Stimulated activated CD4-positive, alpha-beta T cell treated with anti-CD3 and anti-CD28 coated beads, Interleukin-4, amount 100 ng/mL, for 4 hours (primary cell): Measurements from ENCODE around the gene APOL2.
"Not testable (repeated sequence)": the region's sequence is repeated elsewhere in the genome, so short reads cannot be mapped to it uniquely, and the experiment has no call there.

ENCODE experiments used
- DNase-seq, 2 experiments: peaks; one replicate each; pipeline ENCODE4 v3.0.0-alpha.2; 2020

The APOL2 gene, protein sequence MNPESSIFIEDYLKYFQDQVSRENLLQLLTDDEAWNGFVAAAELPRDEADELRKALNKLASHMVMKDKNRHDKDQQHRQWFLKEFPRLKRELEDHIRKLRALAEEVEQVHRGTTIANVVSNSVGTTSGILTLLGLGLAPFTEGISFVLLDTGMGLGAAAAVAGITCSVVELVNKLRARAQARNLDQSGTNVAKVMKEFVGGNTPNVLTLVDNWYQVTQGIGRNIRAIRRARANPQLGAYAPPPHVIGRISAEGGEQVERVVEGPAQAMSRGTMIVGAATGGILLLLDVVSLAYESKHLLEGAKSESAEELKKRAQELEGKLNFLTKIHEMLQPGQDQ

DNA sequence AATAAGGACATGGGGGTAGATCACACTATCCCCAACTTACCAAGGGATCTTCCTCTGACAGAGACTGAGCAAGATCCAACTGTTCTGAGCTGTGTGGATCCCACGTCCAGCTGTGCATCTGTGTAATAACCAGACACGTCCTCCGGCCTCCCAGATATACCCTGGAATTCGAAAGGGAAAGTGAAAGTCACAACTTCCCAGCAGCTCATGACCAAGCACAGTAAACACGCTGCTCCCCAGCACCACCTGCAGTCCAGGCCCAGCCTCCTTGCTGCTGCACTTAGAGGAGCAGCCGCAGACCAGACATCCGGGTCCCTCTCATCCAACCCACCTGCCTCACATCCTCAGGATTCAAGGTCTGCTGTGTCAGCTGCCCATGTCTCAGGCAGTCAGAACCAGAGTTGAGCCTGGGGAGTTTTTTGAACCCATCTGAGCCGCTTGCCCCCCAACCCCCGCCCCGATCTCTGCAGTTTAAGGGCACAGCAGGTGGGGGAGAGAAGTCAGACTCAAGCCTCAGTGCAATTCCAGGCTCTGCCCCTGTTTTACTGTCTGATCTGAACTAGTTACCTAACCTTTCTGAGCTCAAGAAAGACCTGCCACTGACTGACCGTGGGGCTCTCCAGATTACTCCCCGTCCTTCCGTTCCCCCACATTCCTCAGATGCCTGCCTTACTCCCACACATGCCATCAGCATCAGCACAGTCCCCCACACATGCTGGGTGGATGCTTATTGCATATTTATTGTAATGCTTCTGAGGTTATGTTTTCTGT is at the start of gene APOL2:
Gene APOL2, minus strand, starts transcription at position 127 of the 771 bp plus-strand sequence. CDS start 6,365 bp downstream, outside the sequence.
- DNase-seq = peak; percentile 76 to 90

DNA sequence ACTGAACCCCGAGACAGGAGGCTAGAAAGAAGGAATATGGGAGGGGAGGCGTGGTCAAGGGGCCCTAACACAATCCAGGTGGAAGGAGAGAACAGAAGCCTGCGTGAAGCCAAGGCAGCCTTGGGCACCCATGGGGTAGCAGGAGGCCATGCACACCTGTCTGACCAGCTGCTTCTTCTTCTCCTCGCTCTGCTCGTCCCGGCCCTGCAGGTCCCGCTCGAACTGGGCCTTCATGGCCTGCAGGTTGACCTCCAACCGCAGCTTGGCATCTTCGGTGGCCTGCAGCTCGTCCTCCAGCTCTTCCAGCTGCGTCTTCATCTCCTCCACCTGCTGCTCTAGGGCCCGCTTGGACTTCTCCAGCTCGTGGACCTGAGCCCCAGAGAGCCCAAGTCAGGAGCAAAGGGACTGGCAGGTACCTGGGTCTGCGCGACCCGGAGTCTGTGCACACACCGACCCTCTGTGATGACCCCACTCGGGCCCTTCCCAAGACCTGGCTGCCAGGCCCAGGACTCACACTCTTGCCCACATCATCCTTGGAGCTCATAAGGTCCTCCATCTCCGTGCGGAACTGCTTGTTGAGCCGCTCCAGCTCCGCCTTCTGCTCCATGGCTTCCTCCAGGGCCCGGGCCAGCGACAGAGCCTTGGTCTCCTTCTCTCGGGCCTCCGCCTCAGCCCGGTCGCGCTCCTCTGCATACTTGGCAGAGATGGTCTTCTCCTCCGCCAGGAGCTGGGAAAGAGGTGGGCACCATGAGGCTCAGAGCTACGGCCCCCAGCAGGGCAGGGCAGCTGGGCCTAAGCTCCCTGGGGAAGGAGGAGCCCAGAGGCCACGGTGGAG is 49.5 kb upstream of the APOL2 start:
- no peak for DNase-seq

DNA sequence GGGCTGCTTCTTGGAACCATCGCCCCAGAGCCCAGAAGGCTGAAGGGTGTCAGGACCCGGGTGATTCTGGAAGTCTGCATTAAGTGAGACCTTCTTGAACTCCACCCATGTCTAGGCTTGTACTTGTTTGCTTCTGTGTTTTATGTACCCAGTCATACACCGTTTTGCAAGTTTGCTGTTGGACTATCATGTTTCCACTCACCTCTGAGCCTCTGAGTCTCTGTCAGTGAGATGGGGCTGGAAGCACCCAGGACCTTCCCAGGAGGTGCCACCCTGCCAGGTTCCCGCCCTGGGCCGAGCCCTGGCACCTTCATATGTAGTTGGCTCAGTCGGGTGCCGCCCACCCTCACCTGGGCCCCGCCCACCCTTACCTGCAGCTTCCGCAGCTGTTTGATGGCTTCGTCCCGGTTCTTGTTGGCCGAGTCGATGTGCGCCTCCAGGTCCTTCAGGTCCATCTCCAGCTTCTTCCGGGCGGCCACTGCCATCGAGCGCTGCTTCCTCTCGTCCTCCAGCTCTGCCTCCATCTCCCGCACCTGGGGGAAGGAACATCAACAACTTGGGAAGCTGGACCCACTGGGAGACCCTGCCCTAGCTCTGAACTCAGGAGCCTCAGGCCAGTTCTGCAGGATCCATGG is 48.7 kb upstream of the APOL2 start:
- no peak for DNase-seq

DNA sequence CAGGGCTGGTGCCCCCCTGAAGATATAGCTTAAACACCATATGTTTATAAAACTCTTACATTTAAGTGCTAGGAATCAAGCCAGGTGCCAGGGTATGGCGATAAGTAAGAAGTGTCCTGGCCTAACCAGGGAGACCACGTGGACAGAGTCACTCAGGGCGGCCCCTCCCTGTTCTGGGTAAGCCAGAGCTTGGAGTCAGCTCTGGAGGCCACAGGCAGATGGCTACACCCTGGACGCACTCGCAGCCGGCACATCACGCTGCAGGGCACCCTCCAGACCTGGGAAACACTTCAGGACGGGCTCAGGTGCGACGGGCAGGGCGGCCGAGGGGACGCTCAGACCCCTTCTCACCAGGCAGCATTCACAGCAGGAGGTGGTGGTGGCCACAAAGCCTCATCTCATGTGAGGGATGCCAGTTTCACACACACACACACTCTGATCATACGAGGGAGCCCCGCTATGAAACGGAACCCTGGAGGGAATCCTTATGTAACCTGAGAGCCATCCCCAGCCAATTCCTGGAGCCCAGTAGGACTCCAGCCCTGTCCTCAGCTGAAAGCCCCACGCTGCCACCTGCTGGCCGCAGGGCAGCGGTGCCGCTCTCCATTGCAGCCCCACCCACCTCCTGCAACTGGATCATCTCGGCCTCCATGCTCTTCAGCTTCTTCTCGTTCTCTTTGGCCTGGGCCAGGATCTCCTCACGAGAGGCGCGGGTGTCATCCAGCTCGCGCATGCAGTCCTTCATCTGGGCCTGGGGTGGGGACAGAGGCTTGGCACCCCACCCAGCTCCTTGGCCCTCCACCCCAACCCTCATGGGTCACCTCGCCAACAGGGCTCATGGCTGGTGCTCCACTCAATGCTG is 47.0 kb upstream of the APOL2 start:
- peak; percentile 48 to 69 for DNase-seq

DNA sequence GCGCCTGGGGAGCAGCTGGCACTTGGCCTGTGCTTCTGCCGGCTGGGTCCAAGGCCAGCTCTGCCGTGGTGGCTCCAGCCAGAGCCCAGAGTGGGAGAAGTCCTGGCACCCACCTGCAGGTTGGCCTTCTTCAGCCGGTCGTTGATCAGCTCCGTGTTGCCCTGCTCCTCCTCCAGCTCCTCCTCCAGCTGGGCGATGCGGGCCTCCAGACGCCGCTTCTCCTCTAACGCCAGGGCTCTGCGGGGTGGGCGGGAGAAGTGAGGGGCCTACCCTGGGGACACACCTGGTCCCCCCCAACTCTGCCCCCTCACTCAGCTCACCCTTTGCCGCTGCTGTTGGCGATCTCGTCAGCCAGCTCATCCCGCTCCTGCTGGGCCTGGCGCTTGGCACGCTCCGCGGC is 46.2 kb upstream of the APOL2 start:
- DNase-seq = no peak

DNA sequence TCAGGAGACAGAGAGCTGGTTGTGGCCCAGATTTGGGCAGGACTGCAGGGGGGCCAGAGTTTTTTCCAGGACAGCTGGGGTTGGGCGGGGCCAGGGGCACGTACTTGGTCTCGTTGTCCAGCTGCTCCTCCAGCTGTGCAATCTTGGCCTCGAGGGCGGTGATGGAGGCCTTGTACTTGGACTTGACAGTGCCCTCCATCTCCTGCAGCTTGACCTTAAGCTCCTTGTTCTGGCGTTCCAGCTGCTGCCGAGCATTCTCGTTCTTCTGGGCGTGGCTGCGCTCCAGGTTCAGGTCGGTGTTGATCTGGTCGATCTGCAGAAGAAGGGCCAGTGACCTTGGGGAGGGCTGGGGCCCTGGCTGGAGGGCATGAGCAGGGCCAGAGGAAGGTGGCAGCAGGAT is 45.7 kb upstream of the APOL2 start:
- DNase-seq = no peak

DNA sequence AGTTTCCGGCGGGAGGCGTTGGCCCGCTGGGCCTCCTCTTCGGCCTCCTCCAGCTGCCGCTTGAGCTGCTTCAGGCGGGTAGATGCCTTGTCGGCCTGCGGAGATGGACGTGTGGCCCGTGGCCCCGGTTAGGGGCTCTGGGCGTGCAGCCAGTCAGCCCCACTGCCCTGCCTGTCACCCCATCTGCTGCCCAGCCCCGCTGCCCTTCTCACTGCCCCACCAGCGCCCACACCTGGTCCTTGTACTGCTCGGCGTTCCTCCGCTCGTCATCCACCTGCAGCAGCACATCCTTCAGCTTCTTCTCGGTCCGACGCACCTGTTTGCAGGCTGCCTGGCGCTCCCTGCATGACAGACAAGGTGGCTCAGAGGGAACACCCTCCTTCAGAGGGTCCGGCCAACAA is 44.8 kb upstream of the APOL2 start:
- DNase-seq = no peak

DNA sequence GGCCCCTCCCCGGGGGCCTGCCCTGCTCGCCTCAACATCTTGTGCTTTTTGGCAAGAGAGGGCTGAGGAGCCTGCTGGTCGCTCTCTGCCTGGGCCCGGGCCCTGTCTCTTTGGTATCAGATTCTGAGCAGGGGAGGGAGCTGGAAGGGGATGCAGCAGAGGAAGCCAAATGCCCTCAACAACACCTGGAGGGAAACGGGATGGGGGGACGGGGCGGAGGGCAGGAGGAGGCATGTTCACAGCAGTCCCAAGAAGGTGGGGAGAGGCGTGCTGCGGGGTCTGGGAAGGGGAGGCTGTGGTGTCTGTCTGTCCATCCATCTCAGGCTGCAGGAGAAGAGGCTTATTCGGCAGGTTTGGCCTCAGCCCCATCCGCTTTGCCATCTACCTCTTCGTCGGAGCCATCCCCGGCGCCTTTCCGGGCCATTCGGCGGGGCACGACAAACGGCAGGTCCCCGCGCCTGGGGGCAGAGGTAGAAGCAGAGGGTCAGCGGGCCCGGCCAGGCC is 43.1 kb upstream of the APOL2 start:
- no peak for DNase-seq

DNA sequence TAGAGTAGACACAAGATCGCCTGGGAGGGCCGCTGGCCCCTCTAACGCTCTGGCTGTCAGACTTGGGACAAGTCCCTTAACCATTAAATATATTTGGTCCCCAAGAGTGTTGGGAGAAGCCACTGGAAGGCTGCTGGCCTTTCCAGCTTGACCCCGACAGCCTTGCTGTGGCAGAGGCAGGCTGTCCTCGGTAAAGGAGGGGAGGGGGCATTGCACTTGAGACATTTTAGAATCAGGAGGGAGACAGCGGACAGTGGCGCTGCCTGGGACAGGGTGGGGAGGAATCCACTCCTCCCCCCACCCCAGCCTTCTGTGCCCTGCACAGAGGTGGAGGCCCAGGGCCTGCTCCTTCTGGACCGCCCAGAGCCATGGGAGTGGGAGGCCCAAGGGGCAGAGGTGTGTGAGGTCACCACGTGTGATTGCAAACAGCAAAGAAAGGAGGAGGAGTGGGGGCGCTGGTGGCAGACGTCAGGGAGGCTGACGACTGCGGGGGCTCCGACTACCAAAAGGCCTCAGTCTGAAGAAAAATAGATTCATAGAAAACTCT is 42.5 kb upstream of the APOL2 start:
- DNase-seq = no peak

DNA sequence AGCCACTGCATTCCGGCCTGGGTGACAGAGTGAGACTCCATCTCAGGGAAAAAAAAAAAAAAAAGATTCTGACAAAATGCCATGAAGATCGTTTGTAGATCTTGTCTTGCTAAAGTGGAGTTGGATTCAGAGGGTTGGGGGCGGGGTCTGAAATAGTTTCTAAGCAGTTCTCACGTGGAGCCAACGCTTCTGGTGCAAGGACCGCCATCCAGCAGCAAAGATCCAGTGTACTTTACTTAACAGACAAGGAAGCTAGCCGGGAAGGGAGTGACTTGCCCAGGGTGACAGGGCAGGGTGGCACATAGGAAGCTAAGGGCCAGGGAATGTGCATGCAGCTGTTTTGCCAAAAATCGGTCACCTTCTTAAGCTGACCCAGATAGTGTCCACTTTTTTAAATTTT is 41.1 kb upstream of the APOL2 start:
- no peak for DNase-seq

DNA sequence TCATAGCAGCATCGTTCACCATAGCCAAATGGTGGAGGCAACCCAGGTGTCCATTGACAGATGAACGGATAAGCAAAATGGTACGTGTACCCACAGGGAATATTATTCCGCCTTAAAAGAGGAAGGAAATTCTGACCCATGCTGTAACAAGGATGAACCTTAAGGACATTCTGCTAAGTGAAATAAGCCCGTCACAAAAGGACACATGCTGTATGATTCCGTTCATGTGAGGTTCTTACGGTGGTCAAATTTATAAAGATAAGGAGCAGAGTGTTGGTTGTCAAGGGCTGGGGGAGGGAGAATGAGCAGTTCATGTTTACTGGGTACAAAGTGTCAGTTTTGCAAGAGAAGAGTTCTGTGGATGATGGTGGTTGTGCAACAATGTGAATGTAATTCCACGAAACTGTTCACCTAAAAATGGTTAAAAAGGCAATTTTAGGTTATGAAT is 39.9 kb upstream of the APOL2 start:
- no peak for DNase-seq

DNA sequence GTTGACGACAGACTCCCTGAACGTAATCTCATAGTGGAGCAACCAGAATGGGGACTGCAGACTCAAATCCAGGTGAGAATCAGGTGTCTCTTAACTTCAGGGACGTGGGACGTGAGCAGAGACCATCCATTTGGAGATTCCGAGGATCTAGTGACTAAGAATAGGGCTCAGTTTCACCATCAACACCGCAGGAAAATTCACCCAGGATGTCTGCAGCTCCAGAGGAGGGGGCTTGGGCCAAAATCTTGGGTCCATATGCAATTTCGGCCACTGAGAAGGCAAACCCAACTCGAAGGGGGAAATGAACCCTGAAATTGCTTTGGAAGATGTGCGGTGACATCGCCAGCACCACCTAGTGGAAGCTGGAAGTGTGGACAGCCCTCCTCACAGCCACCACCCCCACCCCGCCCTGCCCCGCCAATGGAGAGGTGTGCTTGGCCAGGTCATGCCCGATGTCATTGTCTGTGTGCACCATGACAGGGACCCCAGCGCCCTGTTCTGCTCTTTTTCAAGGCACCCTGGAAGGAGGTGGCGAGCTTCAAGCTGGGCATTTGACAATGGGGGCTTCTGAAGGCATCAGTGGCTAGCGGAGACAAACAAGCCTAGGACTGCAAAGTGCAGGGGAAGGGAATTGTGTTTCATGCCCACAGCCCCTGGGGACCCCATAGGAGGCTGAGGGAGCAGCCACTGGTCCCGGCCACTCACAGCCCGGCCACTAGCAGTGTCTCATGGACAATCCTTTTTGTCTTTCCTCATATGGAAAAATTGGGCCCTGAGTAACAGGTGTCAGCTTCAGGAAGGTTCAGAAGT is 38.4 kb upstream of the APOL2 start:
- peak; percentile 59 to 63 for DNase-seq

DNA sequence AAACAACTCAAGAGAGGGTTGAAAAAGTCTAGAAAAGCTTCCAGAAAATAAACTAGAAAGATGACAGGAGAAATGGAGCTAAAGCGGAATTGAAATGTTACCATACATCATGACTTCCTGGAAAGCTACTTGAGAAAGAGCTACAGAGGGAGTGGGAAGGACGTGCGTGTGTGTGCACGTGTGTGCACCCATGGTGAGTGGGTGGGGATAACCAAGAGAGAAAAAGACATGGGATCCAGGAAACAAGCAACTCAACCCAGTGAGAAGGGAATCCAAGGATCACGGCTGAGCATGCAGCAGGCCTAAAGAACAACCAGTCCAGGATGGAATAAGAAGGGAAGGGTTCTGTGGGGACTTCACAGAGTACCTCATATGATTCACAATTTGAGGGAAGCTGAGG is 35.2 kb upstream of the APOL2 start:
- DNase-seq = no peak

DNA sequence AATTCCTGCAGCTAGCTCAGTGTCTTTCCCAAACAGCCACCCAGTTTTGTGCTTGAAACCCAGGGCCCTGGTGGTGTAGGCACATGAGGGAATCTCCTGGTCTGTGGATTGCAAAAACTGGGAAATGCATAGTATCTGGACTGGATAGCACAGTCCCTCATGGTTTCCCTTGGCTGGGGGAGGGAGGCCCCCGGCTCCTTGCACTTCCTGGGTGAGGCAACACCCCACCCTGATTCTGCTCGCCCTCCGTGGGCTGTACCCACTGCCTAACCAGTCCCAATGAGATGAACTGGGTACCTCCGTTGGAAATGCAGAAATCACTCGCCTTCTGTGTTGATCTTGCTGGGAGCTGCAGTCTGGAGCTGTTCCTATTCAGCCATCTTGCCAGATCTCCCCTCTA is 32.6 kb upstream of the APOL2 start:
- DNase-seq = not testable (repeated sequence)

DNA sequence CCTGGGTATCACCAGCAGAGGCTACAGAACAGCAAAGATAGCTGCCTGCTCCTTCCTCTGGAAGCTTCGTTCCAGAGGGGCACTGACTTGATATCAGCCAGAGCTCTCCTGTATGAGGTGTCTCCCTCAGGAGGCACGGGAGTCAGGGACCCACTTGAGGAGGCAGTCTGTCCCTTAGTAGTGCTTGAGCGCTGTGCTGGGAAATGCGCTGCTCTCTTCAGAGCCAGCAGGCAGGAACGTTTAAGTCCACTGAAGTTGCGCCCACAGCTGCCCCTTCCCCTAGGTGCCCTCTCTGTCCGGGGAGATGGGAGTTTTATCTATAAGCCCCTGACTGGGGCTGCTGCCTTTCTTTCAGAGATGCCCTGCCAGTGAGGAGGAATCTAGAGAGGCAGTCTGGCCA is 31.9 kb upstream of the APOL2 start:
- DNase-seq = not testable (repeated sequence)

DNA sequence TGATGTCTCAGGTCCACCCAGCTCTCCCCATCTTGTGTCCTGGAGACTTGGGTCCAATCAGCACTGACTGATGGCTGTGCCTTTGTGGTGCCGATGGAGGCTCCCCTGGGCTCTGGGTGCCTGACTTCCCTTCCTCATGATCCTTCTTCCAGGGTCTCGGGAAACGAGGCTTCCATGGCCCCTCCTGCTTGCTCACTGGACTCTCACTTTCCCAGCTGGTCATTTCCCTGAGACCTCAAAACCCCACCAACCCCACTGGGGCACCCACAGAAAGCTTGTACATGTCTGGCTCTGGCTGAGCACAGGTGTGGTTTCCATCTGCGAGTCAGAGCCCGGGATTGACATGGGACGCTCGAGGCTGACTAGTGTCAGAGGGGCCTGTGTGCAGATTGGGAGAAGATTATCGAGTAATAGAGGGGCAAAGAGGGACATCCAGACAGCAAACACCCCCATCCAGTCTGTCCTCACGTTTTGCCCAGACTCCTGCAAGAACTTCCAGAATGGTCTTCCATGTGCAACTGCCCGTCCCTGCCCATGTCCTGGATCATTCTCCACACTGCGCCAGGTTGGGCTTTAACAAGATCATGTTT is 28.7 kb upstream of the APOL2 start:
- DNase-seq = no peak

DNA sequence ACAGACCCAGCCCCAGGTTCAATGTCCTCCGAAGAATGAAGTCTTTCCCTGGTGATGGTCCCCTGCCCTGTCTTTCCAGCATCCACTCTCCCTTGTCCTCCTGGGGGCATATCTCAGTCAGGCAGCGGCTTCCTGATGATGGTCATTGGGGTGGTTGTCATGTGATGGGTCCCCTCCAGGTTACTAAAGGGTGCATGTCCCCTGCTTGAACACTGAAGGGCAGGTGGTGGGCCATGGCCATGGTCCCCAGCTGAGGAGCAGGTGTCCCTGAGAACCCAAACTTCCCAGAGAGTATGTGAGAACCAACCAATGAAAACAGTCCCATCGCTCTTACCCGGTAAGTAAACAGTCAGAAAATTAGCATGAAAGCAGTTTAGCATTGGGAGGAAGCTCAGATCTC is 27.7 kb upstream of the APOL2 start:
- DNase-seq = no peak

DNA sequence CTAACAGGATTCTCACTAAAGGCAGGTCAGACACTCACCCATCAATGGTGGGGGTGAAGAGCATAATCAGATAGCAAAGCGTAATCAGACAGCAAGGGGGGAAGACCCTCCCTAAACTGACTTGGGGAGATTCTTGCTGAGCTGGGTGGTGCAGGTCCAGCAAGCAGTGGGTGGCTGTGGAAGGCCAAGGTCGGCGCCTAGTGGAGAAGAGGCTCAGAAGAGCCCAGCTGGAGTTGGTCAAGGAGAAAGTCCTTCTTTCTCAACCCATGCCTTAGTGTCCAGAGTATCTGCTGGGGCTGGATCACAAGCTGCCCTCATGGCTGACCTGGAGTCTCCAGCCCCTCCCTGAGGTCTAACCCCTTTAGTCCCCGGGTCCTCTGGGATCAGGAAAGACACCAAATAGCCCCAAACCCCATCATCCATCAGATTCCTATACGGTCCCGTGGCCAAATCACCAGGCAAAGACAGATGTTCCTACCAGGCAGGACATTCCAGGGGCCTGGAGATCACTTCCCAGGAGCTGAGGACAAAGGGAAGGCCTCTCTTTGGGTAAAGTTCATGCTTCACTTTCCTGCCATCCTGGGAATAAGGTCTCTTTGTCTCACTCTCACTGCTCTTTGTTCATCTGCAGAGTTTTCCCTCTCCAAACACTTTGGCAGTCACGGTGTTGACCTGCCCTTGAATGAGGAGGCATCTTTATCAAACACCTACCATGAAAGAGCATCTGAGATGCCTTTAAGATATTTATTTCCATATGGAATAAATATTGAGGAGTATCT is 24.7 kb upstream of the APOL2 start:
- DNase-seq = not testable (repeated sequence)

DNA sequence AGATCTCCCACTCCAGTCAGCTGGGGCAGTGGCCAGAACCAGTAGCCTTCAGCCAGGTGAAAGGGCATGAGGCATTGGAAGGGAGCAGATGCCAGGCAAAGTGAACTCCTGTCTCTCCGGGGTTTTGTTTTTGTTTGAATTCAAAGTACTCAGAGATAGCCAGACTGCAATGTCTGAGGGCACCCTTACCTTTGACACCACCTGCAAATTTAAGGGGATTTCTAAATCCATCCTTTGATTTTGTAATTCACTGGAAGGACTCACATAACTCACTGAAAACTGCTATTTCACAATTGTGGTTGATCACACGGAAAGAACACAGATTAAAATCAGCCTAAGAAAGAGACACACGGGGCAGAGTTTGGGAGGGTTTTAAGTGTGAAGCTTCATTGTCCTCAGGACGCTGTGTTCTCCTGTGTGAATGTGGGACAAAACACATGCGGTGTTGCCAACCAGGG is 23.9 kb upstream of the APOL2 start:
- DNase-seq = not testable (repeated sequence)
